IgD-negative memory B cell (primary cell): ENCODE results near the gene CS. TPM values are rescaled to one million over a fixed set of nuclear protein-coding genes. Genes with fewer than 3 reads are reported as not detected.
"Not testable (repeated sequence)": the region's sequence is repeated elsewhere in the genome, so short reads cannot be mapped to it uniquely, and the experiment has no call there.

Experiments
- H3K27ac Mint-ChIP-seq, 3 donors: one replicate each; pipeline ENCODE4 v1.8.0; 2020 to 2022; ENCODE audit warnings: mild to moderate bottlenecking in 3 of 3, mixed read lengths in 3 of 3, moderate library complexity in 1 of 3
- H3K27me3 Mint-ChIP-seq: one replicate; pipeline ENCODE4 v1.8.0; 2021; ENCODE audit warnings: mixed read lengths
- H3K36me3 Mint-ChIP-seq: one replicate; pipeline ENCODE4 v1.8.0; 2020; ENCODE audit warnings: mild to moderate bottlenecking, mixed read lengths
- H3K4me1 Mint-ChIP-seq, 3 donors: one replicate each; pipeline ENCODE4 v1.8.0; 2020 to 2022; ENCODE audit warnings: mixed read lengths in 3 of 3, mild to moderate bottlenecking in 1 of 3
- H3K4me3 Mint-ChIP-seq, 4 donors: one replicate each; pipeline ENCODE4 v1.8.0; 2020 to 2022; ENCODE audit warnings: mild to moderate bottlenecking in 4 of 4, mixed read lengths in 4 of 4, moderate library complexity in 3 of 4
- H3K9me3 Mint-ChIP-seq, 3 donors: one replicate each; pipeline ENCODE4 v1.8.0; 2020 to 2021; ENCODE audit warnings: mixed read lengths in 3 of 3, mild to moderate bottlenecking in 1 of 3
- polyA plus RNA-seq: library from polyadenylated mRNA; unstranded; fragments of 300-500 nt; fragmentation: Illumina TruSeq; gene quantifications from one replicate; pipeline ENCODE4 v1.2.3, GENCODE V29; 2021

CS gene
- 79.3 TPM for polyA plus RNA-seq

DNA sequence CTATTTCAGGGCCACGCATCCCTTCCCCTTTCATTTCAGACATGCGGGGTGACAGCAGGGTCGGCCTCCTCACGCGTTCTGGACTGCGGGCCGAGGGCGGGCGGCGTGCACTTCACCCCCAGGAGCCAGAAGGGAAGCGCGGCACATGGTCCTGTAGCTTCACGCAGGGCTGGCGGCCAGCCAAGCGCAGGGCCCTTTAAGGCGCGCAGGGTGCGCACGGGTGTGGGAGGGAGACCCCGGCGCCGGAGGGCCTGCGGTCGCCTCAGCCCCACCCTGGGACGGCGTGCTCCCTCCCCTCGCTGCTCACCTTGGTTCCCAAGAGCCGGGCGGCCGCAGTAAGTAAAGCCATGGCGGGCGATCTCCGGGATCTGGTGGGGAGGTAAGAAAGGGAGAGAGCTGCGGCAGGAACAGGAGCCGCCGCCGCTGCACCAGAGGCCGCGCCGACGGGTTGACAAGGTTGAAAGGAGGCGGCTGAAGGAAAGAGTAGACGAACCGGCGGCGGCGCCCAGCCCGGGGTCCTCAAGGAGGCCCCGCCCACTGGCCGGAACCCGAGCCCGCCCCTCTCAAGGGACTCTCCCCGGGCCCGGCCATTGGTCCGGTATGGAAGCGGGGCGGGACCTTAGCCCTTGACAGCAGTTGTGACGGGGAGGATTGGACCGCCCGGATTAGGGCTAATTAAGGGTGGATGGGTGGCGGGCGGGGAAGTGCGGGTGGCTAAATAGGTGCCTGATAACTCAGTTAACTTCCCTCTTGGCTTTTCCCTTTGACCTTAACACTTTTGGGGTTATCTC is at the start of gene CS:
TSS of gene CS (minus strand) at position 478 of the 791 bp plus-strand sequence. CDS start at position 349, 129 bp downstream.
- no peaks in the 10 kb centered on the region for H3K27me3 Mint-ChIP-seq
- no peaks in the 10 kb centered on the region for H3K9me3 Mint-ChIP-seq
- H3K36me3 Mint-ChIP-seq, result no peaks in the 10 kb centered on the region
- H3K4me3 Mint-ChIP-seq, result peak within 1 kb of the TSS; percentile 89 to 98 (median 97)
- H3K27ac Mint-ChIP-seq, result peak within 1 kb of the TSS; percentile 90 to 99 (median 98)
- H3K4me1 Mint-ChIP-seq, result peaks cover 38 to 50% (median 49%) of the 10 kb centered on the region in 3 donors

DNA sequence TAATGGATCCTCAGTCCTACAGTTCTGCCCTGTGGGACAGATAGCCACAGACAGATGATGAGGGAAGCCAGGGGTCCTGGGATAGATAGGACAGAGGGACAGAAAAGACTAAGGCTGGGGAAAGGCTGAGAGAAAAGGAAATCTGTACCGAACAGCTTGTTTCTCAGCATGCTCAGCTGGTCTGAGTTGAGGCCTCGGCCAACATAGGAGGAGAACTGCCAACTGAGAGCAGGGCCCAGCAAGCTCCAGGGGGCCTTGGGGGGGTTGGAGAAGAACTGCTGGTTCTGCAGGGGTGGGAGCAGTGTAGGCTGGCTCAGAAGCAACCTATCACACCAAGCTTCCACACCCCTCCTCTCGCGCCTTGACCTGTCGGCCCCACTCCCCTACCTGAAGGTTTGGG is 48.6 kb upstream of the CS start:
- Mint-ChIP-seq H3K4me3 (no peak overlapping the region), H3K36me3 (peaks cover 3% of the 10 kb centered on the region), H3K9me3 (no peaks in the 10 kb centered on the region), H3K4me1 (no peaks in the 10 kb centered on the region), H3K27ac (peak overlapping the region in 1 of 3 donors; percentile 33), H3K27me3 (no peaks in the 10 kb centered on the region)

DNA sequence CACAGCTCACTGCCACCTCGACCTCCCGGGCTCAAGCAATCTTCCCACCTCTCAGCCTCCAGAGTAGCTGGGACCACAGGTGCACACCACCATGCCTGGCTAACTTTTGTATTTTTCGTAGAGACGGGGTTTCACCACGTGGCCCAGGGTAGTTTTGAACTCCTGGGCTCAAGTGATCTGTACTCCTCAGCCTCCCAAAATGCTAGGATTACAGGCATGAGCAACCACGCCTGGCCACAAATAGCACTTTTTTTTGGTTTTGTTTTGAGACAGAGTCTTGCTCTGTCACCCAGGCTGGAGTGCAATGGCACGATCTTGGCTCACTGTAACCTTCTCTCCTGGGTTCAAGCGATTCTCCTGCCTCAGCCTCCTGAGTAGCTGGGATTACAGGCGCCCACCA is 47.1 kb upstream of the CS start:
- H3K36me3 Mint-ChIP-seq, H3K9me3 Mint-ChIP-seq, H3K4me1 Mint-ChIP-seq, H3K27me3 Mint-ChIP-seq, H3K4me3 Mint-ChIP-seq: not testable (repeated sequence)
- peak overlapping the region in 2 of 3 donors; percentile 23 for H3K27ac Mint-ChIP-seq

DNA sequence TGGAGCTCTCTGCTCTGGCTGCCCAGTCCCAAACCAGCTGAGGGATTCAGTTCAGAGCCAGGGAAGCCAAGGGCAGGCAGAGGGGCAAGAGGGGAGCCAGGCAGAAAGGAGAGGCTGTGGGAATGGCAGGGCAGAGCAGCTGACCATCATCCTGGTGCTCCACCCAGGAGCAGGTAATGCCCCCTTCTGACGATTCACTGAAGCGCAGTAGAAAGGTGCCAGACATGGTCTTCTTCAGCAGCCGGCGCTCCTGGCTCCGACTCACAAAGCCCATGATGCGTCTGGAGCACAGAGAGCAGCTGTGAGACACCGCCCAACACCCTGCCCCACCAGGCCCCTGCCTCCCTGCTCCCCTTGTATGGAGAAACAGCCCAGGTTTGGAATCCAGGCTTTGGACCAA is 46.5 kb upstream of the CS start:
- Mint-ChIP-seq H3K4me1 (peaks cover 0 to 4% (median 0%) of the 10 kb centered on the region in 3 donors), H3K27ac (no peak overlapping the region), H3K36me3 (peaks cover 3% of the 10 kb centered on the region), H3K9me3 (no peaks in the 10 kb centered on the region), H3K4me3 (peak overlapping the region in 1 of 4 donors; percentile 17), H3K27me3 (no peaks in the 10 kb centered on the region)

DNA sequence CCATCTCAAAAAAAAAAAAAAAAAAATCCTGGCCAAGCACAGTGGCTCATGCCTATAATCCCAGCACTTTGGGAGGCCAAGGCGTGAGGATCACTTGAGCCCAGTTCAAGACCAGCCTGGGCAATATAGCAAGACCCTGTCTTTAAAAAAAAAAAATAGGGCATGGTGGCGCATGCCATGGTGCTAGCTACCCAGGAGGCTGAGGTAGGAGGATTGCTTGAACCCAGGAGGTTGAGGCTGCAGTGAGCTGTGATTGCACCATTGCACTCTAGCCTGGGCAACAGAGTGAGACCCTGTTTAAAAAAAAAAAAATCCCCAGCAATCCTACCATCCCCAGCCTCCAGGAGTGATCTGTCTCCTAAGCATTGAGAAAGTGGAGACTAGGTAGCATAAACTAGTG is 42.2 kb upstream of the CS start:
- H3K9me3 Mint-ChIP-seq, H3K27ac Mint-ChIP-seq, H3K27me3 Mint-ChIP-seq, H3K36me3 Mint-ChIP-seq, H3K4me3 Mint-ChIP-seq: not testable (repeated sequence)
- peaks cover 13 to 29% (median 17%) of the 10 kb centered on the region in 3 donors for H3K4me1 Mint-ChIP-seq

DNA sequence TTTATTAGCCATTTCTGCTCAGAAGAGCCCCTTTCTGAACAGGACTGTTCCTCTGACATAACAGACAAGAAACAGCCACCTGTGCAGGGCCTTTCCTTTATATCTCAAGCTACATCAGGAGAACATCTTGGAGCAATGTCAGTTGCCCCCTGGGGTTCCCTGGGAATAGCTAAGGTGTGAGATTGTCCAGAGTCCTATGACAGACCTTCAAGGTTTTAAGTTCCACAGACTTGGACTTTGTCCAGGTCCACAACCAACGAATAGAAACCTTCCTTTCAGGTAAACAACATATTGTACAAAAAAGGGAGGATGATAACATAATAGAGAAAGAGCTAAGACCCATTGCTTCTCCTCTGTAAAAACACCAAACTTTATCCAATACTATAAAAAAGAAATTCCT is 41.5 kb upstream of the CS start:
- H3K9me3 Mint-ChIP-seq, result no peaks in the 10 kb centered on the region
- H3K36me3 Mint-ChIP-seq, result peaks cover 3% of the 10 kb centered on the region
- H3K27me3 Mint-ChIP-seq, result peaks cover 2% of the 10 kb centered on the region
- H3K4me1 Mint-ChIP-seq, result peaks cover 14 to 33% (median 21%) of the 10 kb centered on the region in 3 donors
- H3K4me3 Mint-ChIP-seq, result no peak overlapping the region
- peak overlapping the region; percentile 25 to 71 (median 66) for H3K27ac Mint-ChIP-seq

DNA sequence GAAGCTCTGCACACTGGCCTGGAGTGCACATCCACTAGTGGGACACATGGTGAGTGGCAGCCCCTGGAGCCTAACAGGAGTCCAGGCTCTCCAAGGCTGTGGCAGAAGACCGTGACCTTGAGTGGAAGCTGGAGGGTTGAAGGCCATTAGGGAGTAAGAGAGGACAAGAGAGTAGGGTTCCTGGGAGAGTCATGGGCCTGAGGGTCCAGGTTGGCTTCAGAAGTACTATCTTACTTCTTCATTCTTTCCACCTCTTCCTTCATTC is 39.0 kb upstream of the CS start:
- no peaks in the 10 kb centered on the region for H3K9me3 Mint-ChIP-seq
- H3K27me3 Mint-ChIP-seq, result peaks cover 2% of the 10 kb centered on the region
- peaks cover 3% of the 10 kb centered on the region for H3K36me3 Mint-ChIP-seq
- H3K27ac Mint-ChIP-seq, result peak overlapping the region; percentile 85 to 98 (median 91)
- H3K4me3 Mint-ChIP-seq, result peak overlapping the region; percentile 87 to 98 (median 90)
- H3K4me1 Mint-ChIP-seq, result peaks cover 25 to 39% (median 31%) of the 10 kb centered on the region in 3 donors

DNA sequence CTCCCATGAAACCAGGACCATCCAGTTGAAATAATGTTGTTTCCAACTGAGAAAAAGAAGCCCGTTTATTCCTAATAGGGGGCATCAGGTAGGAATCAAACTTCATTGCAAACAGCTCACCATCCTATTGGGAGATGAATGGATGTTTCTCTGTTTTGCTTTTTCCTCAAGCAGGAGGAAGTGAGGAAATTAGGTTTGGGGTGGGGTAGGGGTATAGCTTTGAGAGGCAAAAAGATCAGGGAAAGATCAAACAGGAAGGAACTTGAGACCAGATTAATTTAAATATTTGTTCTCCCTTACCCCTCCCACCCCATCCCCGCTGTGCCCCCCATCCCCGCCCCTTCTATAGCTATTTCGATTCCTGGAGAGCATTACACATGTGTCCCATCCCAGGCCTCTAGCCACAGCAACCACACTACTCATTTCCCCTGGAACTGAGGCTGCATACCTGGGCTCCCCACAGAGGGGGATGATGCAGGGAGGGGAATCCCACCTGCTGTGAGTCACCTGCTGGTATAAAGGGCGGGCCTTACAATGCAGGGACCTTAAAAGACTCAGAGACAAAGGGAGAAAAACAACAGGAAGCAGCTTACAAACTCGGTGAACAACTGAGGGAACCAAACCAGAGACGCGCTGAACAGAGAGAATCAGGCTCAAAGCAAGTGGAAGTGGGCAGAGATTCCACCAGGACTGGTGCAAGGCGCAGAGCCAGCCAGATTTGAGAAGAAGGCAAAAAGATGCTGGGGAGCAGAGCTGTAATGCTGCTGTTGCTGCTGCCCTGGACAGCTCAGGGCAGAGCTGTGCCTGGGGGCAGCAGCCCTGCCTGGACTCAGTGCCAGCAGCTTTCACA is 38.4 kb upstream of the CS start, which contains the start of gene IL23A:
TSS of gene IL23A (plus strand) at position 577 of the 850 bp plus-strand sequence. CDS start at position 738, 161 bp downstream.
- Mint-ChIP-seq H3K4me1 (peaks cover 30 to 39% (median 35%) of the 10 kb centered on the region in 3 donors), H3K9me3 (no peaks in the 10 kb centered on the region), H3K4me3 (peak within 1 kb of the TSS; percentile 87 to 98 (median 90)), H3K27me3 (peaks cover 2% of the 10 kb centered on the region), H3K36me3 (peaks cover 3% of the 10 kb centered on the region), H3K27ac (peak within 1 kb of the TSS; percentile 85 to 98 (median 91))

DNA sequence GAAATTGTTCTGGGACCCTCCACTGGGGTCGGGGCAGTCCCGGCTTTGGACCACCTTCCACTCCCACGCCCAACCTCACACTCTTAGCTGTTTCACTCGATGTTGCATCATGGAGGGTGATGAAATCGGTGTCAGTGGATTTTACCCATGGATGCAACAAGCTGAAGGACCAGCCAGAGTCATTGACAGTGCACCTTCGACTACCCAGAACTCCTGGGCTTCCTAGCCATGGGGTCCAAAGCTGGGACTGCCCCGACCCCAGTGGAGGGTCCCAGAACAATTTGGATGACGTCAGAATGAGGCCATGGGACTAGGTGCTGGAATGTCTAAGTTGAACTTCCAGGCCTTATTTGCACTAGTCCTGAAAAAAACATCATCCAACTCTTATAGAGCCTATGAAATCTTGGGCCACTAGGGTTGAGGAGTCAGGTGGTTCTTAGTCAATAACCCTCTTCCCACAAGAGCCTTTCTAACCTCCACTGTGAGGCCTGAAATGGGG is 37.7 kb upstream of the CS start:
- peaks cover 2% of the 10 kb centered on the region for H3K27me3 Mint-ChIP-seq
- H3K4me1 Mint-ChIP-seq, result peaks cover 38 to 42% (median 39%) of the 10 kb centered on the region in 3 donors
- no peaks in the 10 kb centered on the region for H3K9me3 Mint-ChIP-seq
- peak overlapping the region; percentile 85 to 98 (median 91) for H3K27ac Mint-ChIP-seq
- H3K36me3 Mint-ChIP-seq, result peaks cover 3% of the 10 kb centered on the region
- peak overlapping the region; percentile 38 to 98 (median 75) for H3K4me3 Mint-ChIP-seq

DNA sequence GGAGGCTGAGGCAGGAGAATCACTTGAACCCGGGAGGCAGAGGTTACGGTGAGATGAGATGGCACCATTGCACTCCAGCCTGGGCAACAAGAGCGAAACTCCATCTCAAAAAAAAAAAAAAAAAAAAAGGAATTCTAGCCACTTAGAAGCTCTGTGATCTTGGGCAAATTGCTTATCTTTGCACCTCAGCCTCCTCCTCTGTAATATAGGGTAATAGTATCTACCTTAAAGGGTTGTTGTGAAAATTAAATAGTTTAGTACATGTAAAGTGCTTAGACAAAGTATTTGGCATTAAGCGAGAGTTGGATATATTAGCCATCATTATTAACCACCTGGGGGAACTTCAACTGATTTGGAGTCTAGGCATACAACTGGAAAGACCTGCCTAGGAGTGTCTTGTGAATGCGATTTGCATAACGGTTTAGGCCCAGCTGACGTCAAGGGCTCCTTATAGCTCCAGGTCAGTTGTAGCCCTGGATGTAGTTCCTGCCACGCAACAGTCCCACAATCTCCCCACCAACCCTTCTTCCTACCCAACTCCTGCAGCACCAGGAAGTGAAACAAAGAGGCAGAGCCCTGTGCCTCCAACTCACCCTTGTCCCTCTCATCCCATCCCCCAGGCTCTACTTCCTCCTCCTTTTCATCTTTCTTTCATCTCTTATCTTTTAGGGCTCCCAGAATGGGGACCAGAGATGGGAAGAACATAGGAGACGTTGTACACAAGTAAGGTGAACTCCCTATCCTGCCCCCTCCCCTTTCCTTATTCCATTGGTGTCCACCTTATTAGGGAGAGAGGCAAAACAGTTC is 36.4 kb upstream of the CS start:
- peaks cover 2% of the 10 kb centered on the region for H3K27me3 Mint-ChIP-seq
- H3K4me3 Mint-ChIP-seq, result peak overlapping the region in 3 of 4 donors; percentile 32 to 72 (median 70)
- peaks cover 41 to 46% (median 42%) of the 10 kb centered on the region in 3 donors for H3K4me1 Mint-ChIP-seq
- H3K27ac Mint-ChIP-seq, result peak overlapping the region; percentile 35 to 99 (median 85)
- H3K36me3 Mint-ChIP-seq, result peaks cover 3% of the 10 kb centered on the region
- no peaks in the 10 kb centered on the region for H3K9me3 Mint-ChIP-seq

DNA sequence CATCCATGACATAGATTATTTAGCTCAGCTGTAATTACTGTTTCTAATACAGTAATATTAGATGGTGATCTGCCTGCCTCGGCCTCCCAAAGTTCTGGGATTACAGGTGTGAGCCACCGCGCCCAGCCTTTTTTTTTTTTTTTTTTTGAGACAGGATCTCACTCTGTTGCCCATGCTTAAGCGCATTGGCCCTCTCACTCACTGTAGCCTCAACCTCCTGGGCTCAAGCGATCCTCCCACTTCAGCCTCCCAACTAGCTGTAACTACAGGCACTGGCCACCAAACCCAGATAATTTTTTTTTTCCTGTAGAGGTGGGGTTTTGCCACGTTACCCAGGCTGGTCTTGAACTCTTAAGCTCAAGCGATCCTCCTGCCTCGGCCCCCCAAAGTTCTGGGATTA is 35.4 kb upstream of the CS start:
- H3K27me3 Mint-ChIP-seq, H3K9me3 Mint-ChIP-seq, H3K36me3 Mint-ChIP-seq: not testable (repeated sequence)
- Mint-ChIP-seq H3K27ac (peak overlapping the region in 1 of 3 donors; percentile 99), H3K4me1 (peaks cover 41 to 46% (median 42%) of the 10 kb centered on the region in 3 donors), H3K4me3 (peak overlapping the region in 1 of 4 donors; percentile 73)

DNA sequence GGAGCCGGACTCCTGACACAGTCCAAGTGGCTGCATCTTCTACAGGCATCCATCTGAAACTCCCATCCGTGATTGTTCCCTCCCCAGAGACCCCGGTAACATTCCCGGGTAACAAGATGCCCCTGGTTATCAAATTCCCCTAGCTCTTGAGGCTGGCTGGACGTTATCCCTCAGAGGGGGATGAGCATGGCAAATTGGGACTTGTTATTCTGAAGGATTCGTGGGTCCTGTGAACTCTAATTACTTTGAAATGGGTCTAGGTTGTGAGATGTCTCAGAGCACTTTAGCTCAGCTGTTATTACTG is 34.3 kb upstream of the CS start:
- H3K27me3 Mint-ChIP-seq, result peaks cover 2% of the 10 kb centered on the region
- no peaks in the 10 kb centered on the region for H3K9me3 Mint-ChIP-seq
- H3K4me3 Mint-ChIP-seq, result peak overlapping the region; percentile 92 to 100 (median 98)
- H3K36me3 Mint-ChIP-seq, result peaks cover 4% of the 10 kb centered on the region
- H3K4me1 Mint-ChIP-seq, result peaks cover 36 to 40% (median 39%) of the 10 kb centered on the region in 3 donors
- peak overlapping the region; percentile 99 to 100 (median 100) for H3K27ac Mint-ChIP-seq

DNA sequence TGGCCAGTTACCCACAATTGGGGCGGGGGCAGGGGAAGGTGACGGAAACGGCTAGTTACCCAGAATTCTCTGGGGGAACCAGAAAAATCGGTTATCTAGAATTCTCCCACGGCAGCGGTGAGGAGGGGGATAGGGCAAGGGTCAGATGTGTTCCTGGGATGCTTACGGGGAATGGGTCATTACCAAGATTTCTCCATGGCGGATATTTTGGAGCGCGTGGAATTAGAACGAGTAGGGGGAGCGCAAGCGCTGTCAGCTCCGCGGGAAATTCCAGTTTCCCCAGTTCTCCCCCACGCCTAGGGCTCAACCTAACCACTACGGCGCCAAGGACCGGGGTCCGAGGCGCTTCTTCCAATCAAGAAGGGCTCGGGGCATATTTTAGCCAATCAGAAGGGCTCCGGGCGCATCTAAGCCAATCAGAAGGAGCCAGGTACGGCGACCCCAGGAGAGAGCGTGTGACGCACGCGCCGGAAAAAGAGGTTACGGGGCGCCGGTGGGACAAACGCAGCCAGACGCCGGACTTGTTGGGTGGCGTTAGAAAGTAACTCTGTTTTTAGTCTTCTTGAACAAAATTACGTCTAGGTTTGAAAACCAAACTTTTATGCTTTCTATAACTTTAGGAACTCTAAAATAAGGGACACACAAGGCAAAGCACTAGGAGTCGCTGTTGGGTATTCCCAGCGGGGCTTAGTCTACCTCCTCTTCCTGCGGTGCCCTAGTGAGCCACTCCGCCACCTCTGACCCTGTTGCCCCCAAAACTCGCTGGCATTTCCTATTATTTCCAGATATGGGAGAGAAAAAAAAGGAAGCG is 33.8 kb upstream of the CS start, which contains the start of gene PAN2:
TSS of gene PAN2 (minus strand) at position 322 of the 811 bp plus-strand sequence. CDS start 906 bp downstream, outside the sequence.
- peaks cover 4% of the 10 kb centered on the region for H3K36me3 Mint-ChIP-seq
- H3K4me3 Mint-ChIP-seq, result peak within 1 kb of the TSS; percentile 92 to 100 (median 98)
- H3K27me3 Mint-ChIP-seq, result peaks cover 2% of the 10 kb centered on the region
- no peaks in the 10 kb centered on the region for H3K9me3 Mint-ChIP-seq
- H3K4me1 Mint-ChIP-seq, result peaks cover 32 to 37% (median 36%) of the 10 kb centered on the region in 3 donors
- H3K27ac Mint-ChIP-seq, result peak within 1 kb of the TSS; percentile 99 to 100 (median 100)
